Glutamatergic neuron (in vitro differentiated cells): ENCODE measurements around the gene PCNT. TPM values are rescaled to one million over a fixed set of nuclear protein-coding genes. Genes with fewer than 3 reads are reported as not detected.

Experiments
- DNase-seq: peaks from one replicate; pipeline ENCODE4 v3.0.0; 2022
- H3K27ac Mint-ChIP-seq: one replicate; pipeline ENCODE4 v1.8.0; 2020; ENCODE audit warnings: mild to moderate bottlenecking, mixed read lengths, inconsistent platforms; ENCODE audit not compliant: unreplicated experiment
- H3K27me3 Mint-ChIP-seq: one replicate; pipeline ENCODE4 v1.8.0; 2020; ENCODE audit warnings: mild to moderate bottlenecking, moderate library complexity, mixed read lengths, inconsistent platforms; ENCODE audit not compliant: unreplicated experiment
- H3K36me3 Mint-ChIP-seq: one replicate; pipeline ENCODE4 v1.8.0; 2020; ENCODE audit warnings: mild to moderate bottlenecking, mixed read lengths, inconsistent platforms; ENCODE audit not compliant: unreplicated experiment
- H3K4me1 Mint-ChIP-seq: one replicate; pipeline ENCODE4 v1.8.0; 2020; ENCODE audit warnings: mild to moderate bottlenecking, low read depth, mixed read lengths, inconsistent platforms; ENCODE audit not compliant: unreplicated experiment
- H3K4me3 Mint-ChIP-seq: one replicate; pipeline ENCODE4 v1.8.0; 2020; ENCODE audit warnings: mild to moderate bottlenecking, mixed read lengths, inconsistent platforms; ENCODE audit not compliant: unreplicated experiment
- H3K9me3 Mint-ChIP-seq: one replicate; pipeline ENCODE4 v1.8.0; 2020; ENCODE audit warnings: mild to moderate bottlenecking, moderate library complexity, mixed read lengths, inconsistent platforms; ENCODE audit not compliant: unreplicated experiment
- CTCF ChIP-seq: fragments of 200-600 bp; sonication (generic); IDR thresholded peaks from one replicate; pipeline ENCODE4 v1.5.0; 2021; ENCODE audit not compliant: partially characterized antibody, unreplicated experiment
- total RNA-seq: library from RNA; stranded (reverse); fragmentation: NEBNext Ultra II Directional; extraction: Animal tissue kit (Norgen Biotek cat#: 25700); gene quantifications from one replicate; pipeline ENCODE4 v1.2.1, GENCODE V29; 2021; ENCODE audit not compliant: unreplicated experiment

The PCNT gene
- total RNA-seq, 1 donor from 2014 or later: 117 TPM

GRCh38 chr21:46289655-46290179, 34.2 kb upstream of the PCNT start:
- Mint-ChIP-seq H3K4me3 (no peak overlapping the region), H3K27me3 (peaks cover 4% of the 10 kb centered on the region), H3K27ac (no peak overlapping the region), H3K36me3 (no peaks in the 10 kb centered on the region), H3K4me1 (peaks cover 7% of the 10 kb centered on the region), H3K9me3 (peaks cover 11% of the 10 kb centered on the region)
- no peak for TF ChIP-seq CTCF
- no peak for DNase-seq

GRCh38 chr21:46291561-46291960, 32.4 kb upstream of the PCNT start:
- Mint-ChIP-seq H3K4me1 (peaks cover 2% of the 10 kb centered on the region), H3K4me3 (no peak overlapping the region), H3K9me3 (peaks cover 4% of the 10 kb centered on the region), H3K36me3 (no peaks in the 10 kb centered on the region), H3K27me3 (peaks cover 6% of the 10 kb centered on the region), H3K27ac (no peak overlapping the region)
- DNase-seq: no peak
- TF ChIP-seq CTCF: no peak

GRCh38 chr21:46294647-46295176, 29.2 kb upstream of the PCNT start:
- no peaks in the 10 kb centered on the region for H3K36me3 Mint-ChIP-seq
- DNase-seq: no peak
- no peak overlapping the region for H3K4me3 Mint-ChIP-seq
- TF ChIP-seq CTCF: no peak
- H3K27ac Mint-ChIP-seq: no peak overlapping the region
- no peaks in the 10 kb centered on the region for H3K9me3 Mint-ChIP-seq
- H3K27me3 Mint-ChIP-seq: peaks cover 5% of the 10 kb centered on the region
- H3K4me1 Mint-ChIP-seq: no peaks in the 10 kb centered on the region

GRCh38 chr21:46295177-46295770, 28.7 kb upstream of the PCNT start:
- DNase-seq: no peak
- H3K4me3 Mint-ChIP-seq: no peak overlapping the region
- H3K27me3 Mint-ChIP-seq: peaks cover 5% of the 10 kb centered on the region
- no peaks in the 10 kb centered on the region for H3K36me3 Mint-ChIP-seq
- H3K9me3 Mint-ChIP-seq: peaks cover 2% of the 10 kb centered on the region
- H3K4me1 Mint-ChIP-seq: no peaks in the 10 kb centered on the region
- no peak overlapping the region for H3K27ac Mint-ChIP-seq
- no peak for TF ChIP-seq CTCF

- TF ChIP-seq CTCF: no peak
- no peaks in the 10 kb centered on the region for H3K4me1 Mint-ChIP-seq
- no peak for DNase-seq
- no peaks in the 10 kb centered on the region for H3K36me3 Mint-ChIP-seq
- H3K9me3 Mint-ChIP-seq: peaks cover 2% of the 10 kb centered on the region
- H3K4me3 Mint-ChIP-seq: no peak overlapping the region
- H3K27me3 Mint-ChIP-seq: peaks cover 5% of the 10 kb centered on the region
- no peak overlapping the region for H3K27ac Mint-ChIP-seq
Measured at GRCh38 chr21:46295996-46296752, 27.8 kb upstream of the PCNT start.
